Spinal cord (tissue), 10 donors: Measurements from ENCODE around the gene TPSB2. TPM values are rescaled to one million over a fixed set of nuclear protein-coding genes. Genes with fewer than 3 reads are reported as not detected.
"Not testable (repeated sequence)": the region's sequence is repeated elsewhere in the genome, so short reads cannot be mapped to it uniquely, and the experiment has no call there.

Source experiments
- DNase-seq, 6 donors: peaks; one replicate each; pipeline versions ENCODE4 v3.0.0 to v3.0.0-alpha.2; 2013 to 2015; ENCODE audit warnings: low spot score in 6 of 6, low read depth in 4 of 6
- H3K27ac ChIP-seq: one replicate; pipeline ENCODE4 v1.5.1; 2013; ENCODE audit warnings: low read depth, low read length, control low read depth
- H3K27me3 ChIP-seq: one replicate; pipeline ENCODE4 v1.6.1; 2013; ENCODE audit warnings: low read length; ENCODE audit not compliant: control insufficient read depth, insufficient read depth
- H3K36me3 ChIP-seq: one replicate; pipeline ENCODE4 v1.6.1; 2013; ENCODE audit warnings: low read length; ENCODE audit not compliant: control insufficient read depth, insufficient read depth
- H3K4me1 ChIP-seq: one replicate; pipeline ENCODE4 v1.6.1; 2013; ENCODE audit warnings: low read length; ENCODE audit not compliant: control insufficient read depth, insufficient read depth
- H3K4me3 ChIP-seq: one replicate; pipeline ENCODE4 v1.5.1; 2013; ENCODE audit warnings: low read depth, low read length, control low read depth
- H3K9me3 ChIP-seq: one replicate; pipeline ENCODE4 v1.6.1; 2013; ENCODE audit warnings: low read length; ENCODE audit not compliant: control insufficient read depth, insufficient read depth
- WGBS: methylation state at CpG from one replicate; pipeline ENCODE4 v1.1.5; 2013; ENCODE audit warnings: missing lambda C conversion rate; ENCODE audit not compliant: insufficient coverage; 5-methylcytosine and 5-hydroxymethylcytosine counted together
- polyA plus RNA-seq, 2 donors: library from polyadenylated mRNA; unstranded; fragments of 120-200 nt; gene quantifications; one replicate each; pipeline ENCODE4 v1.2.1, GENCODE V29; 2013; ENCODE audit not compliant: insufficient read length in 2 of 2
- total RNA-seq, 2 donors: library from RNA; depleted of rRNA in 1 of 2; stranded (reverse); fragments of 120-200 nt in 1 of 2; fragments of >200 nt in 1 of 2; gene quantifications; one replicate each; pipeline versions ENCODE4 v1.2.3 to v1.2.4, GENCODE V29; 2013 to 2014
- donor health status: healthy.

The TPSB2 gene
- total and polyA plus RNA-seq, 4 donors = 0.61 to 1.5 TPM; not detected in 2

DNA sequence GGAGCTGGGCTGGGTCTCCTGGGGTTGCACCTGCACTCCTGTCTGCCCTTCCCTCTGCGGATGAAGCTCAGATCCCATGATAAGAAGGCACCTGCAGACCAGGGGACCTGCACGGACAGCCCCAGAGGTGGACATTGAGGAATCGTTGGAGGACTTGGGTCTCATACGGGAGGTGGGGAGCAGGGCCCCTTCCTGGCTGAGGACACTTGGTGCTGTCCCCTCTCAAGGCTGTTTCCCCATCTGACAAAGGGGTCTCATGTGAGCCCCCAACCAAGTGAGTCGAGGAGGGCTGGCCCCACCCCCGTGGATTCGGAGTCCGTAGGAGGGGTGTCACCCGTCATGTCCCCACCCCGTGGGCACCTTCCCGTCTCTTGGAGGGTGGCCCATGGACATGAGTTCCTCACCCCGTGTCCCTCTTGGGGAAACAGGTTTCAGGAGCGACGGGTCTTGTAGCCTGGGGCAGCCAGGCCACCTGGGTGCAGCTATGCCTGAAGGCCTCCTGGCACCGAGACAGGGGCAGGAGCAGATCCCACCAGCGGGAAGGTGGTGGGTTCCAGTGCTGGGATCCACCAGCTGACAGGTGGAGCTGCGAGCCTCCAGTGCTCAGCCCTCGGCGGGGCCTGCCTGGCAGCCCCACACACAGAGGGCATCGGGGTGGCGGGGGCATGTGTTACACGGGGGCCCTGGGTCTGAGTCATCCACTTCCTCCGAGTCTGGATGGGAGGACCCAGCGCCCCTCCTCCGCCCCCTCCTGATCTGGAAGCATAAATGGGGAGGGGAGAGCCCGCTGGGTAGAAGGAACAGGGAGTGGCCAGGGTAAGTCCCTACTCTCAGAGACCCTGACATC, 25.5 kb upstream of the TPSB2 start, which contains the start of gene TPSD1:
Gene TPSD1 (plus strand): TSS at position 794 of the 847 bp plus-strand sequence. CDS start 212 bp downstream, outside the sequence.
- DNase-seq, H3K9me3 ChIP-seq, H3K4me3 ChIP-seq, H3K27ac ChIP-seq, H3K36me3 ChIP-seq, H3K4me1 ChIP-seq: not testable (repeated sequence)
- WGBS = 78% methylated on average over 12 of the region's 26 CpGs
- peaks cover 18% of the 10 kb centered on the region for H3K27me3 ChIP-seq

DNA sequence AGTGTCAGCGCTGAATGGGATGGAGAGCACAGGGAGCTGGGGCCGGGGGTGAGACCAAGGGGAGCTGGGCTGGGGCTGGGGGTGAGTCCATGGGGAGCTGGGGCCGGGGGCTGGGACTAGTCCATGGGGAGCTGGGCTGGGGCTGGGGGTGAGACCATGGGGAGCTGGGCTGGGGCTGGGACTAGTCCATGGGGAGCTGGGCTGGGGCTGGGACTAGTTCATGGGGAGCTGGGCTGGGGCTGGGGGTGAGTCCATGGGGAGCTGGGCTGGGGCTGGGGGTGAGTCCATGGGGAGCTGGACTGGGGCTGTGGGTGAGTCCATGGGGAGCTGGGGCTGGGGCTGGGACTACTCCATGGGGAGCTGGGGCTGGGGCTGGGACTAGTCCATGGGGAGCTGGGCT, 24.8 kb upstream of the TPSB2 start:
- 57% methylated on average over 1 of the region's 3 CpGs for WGBS
- not testable (repeated sequence) for H3K27ac ChIP-seq
- H3K27me3 ChIP-seq = peaks cover 11% of the 10 kb centered on the region

GRCh38 chr16:1253701-1254364, 23.8 kb upstream of the TPSB2 start:
- not testable (repeated sequence) for H3K4me3 ChIP-seq, H3K27ac ChIP-seq, H3K36me3 ChIP-seq, DNase-seq, H3K27me3 ChIP-seq, H3K4me1 ChIP-seq, H3K9me3 ChIP-seq
- WGBS = no CpG with 5 or more reads among the region's 47 CpGs

More for the DNA sequence above, 24.8 kb upstream of the TPSB2 start:
- not testable (repeated sequence) for H3K4me3 ChIP-seq, H3K36me3 ChIP-seq, H3K9me3 ChIP-seq, DNase-seq, H3K4me1 ChIP-seq

DNA sequence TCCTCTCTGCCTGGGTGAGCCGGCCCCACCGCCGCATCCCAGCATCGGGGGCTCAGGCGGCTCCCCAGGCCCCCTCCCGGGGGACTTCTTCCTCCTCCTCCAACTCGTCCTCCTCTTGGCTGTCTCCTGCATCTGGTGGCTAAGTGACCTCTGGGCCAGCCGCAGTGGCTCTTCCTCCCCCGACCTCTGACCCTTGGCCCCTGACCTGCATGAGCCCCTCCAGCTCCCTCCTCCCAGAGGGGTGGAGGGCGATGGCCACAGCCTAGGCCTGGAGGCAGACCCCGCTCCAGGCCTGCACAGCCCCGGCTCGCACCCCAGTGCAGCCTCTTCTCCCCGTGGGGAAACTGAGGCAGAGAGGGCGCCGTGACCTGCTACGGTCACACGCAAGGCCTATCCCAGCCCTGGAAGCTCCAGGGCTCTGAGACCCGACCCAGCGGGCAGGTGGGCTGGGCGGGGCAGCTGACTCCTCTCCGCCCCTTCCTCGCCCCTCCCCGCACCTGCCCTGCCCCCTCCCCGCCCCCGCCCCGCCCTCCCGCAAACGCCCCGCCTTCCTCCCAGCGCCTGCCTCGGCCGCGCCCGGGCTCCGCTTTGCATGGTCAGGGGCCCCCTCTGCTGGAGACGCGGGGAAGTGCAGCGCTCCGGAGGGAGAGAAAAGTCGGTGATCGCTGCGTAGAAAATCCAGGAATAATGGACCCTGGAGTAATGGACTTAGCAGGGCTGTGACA, 19.2 kb upstream of the TPSB2 start:
- not testable (repeated sequence) for H3K36me3 ChIP-seq, H3K27me3 ChIP-seq, H3K27ac ChIP-seq, H3K9me3 ChIP-seq, H3K4me3 ChIP-seq, H3K4me1 ChIP-seq, DNase-seq
- WGBS = no CpG with 5 or more reads among the region's 43 CpGs

DNA sequence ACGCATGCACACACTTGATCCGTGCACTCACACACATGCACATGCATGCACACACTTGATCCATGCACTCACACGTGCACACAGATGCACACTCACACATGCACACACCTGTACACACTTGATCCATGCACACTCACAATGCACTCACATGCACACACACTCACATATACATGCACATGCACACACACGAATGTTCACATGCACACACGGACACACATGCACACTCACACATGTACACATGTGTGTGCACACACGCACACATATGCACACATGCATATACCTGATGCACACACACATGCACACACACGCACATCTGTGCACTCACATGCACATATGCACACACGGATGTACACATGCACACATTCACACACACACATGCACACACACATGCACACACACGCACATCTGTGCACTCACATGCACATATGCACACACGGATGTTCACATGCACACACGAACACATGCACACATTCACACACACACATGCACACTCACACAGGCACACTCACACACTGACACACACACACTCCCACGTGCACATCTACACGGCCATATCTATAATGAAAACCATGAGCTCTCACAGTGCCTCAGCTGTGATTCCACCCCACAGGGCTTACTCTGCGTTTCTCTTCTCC, 18.0 kb upstream of the TPSB2 start:
- DNase-seq, H3K27me3 ChIP-seq, H3K9me3 ChIP-seq, H3K27ac ChIP-seq, H3K4me1 ChIP-seq, H3K36me3 ChIP-seq, H3K4me3 ChIP-seq: not testable (repeated sequence)
- 91% methylated on average over 8 of the region's 14 CpGs for WGBS

DNA sequence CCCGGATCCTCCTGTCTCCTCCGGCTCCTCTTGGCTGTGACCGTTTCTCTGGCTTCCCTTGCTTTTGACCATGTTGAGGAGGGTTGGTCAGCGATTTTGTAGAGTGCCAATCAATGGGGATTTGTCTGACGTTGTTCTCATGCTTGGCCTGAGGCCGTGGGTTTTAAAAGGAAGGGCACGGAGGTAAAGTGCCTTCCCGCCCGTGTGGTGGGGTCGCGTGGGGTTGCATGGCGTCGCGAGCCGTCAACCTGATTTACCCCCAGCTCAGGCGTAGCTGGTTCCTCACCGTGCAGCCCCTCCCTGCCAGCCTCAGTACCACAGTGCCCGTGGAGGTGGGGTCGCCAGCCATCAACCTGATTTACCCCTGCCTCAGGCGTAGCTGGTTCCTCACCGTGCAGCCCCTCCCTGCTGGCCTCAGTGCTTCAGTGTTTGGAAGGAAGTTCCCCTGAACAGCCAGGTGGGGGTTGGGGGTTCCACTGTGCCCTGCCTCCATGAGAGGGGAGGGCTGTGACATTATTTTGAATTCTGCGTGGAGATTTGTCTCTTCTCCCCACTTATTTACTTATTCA, 15.6 kb upstream of the TPSB2 start:
- WGBS = 47% methylated on average over 16 of the region's 22 CpGs
- Histone ChIP-seq H3K27me3 (no peaks in the 10 kb centered on the region), H3K36me3 (no peaks in the 10 kb centered on the region), H3K4me3 (no peak overlapping the region), H3K27ac (no peak overlapping the region), H3K4me1 (no peaks in the 10 kb centered on the region), H3K9me3 (no peaks in the 10 kb centered on the region)
- DNase-seq = no peak

GRCh38 chr16:1244881-1245280, 14.9 kb upstream of the TPSB2 start:
- Histone ChIP-seq H3K4me1 (no peaks in the 10 kb centered on the region), H3K27ac (no peak overlapping the region), H3K9me3 (no peaks in the 10 kb centered on the region), H3K36me3 (no peaks in the 10 kb centered on the region), H3K4me3 (no peak overlapping the region), H3K27me3 (no peaks in the 10 kb centered on the region)
- WGBS = 82% methylated on average over 10 of the region's 12 CpGs
- DNase-seq = no peak

GRCh38 chr16:1243907-1244850, 14.2 kb upstream of the TPSB2 start:
- not testable (repeated sequence) for H3K27me3 ChIP-seq, H3K36me3 ChIP-seq, H3K4me1 ChIP-seq, H3K4me3 ChIP-seq, H3K9me3 ChIP-seq, H3K27ac ChIP-seq, DNase-seq
- WGBS = 67% methylated on average over 19 of the region's 32 CpGs
